ENCODE results near the gene CPAMD8.

CPAMD8 gene

GRCh38 chr19:17049711-17050280 is 23.2 kb upstream of the CPAMD8 start:
- no peak for DNase-seq (ENCODE audit: low read depth)
- H3K4me3 ChIP-seq (ENCODE audit: low read depth, low read length) = no peak overlapping the region
- TF ChIP-seq CTCF (IDR thresholded peaks at IDR 0.05; ENCODE audit: low read depth, low read length) (no peak), MAX (IDR thresholded peaks at IDR 0.05; ENCODE audit: low read depth, low read length) (no peak), MYC (IDR thresholded peaks at IDR 0.05; ENCODE audit: low read depth, low read length) (no peak), POLR2A (IDR thresholded peaks at IDR 0.05; ENCODE audit: extremely low read depth, insufficient read length) (no peak)

GRCh38 chr19:17048885-17049453 is 22.4 kb upstream of the CPAMD8 start:
- no peak for TF ChIP-seq MAX (IDR thresholded peaks at IDR 0.05; ENCODE audit: low read depth, low read length)
- no peak for TF ChIP-seq POLR2A (IDR thresholded peaks at IDR 0.05; ENCODE audit: extremely low read depth, insufficient read length)
- no peak for TF ChIP-seq MYC (IDR thresholded peaks at IDR 0.05; ENCODE audit: low read depth, low read length)
- TF ChIP-seq CTCF (IDR thresholded peaks at IDR 0.05; ENCODE audit: low read depth, low read length) = no peak
- H3K4me3 ChIP-seq (ENCODE audit: low read depth, low read length) = no peak overlapping the region
- no peak for DNase-seq (ENCODE audit: low read depth)

- TF ChIP-seq CTCF (IDR thresholded peaks at IDR 0.05; ENCODE audit: low read depth, low read length) = no peak
- no peak for TF ChIP-seq MAX (IDR thresholded peaks at IDR 0.05; ENCODE audit: low read depth, low read length)
- TF ChIP-seq POLR2A (IDR thresholded peaks at IDR 0.05; ENCODE audit: extremely low read depth, insufficient read length) = no peak
- no peak for TF ChIP-seq MYC (IDR thresholded peaks at IDR 0.05; ENCODE audit: low read depth, low read length)
- no peak overlapping the region for H3K4me3 ChIP-seq (ENCODE audit: low read depth, low read length)
- no peak for DNase-seq (ENCODE audit: low read depth)
Measured at GRCh38 chr19:17045907-17046502, 19.4 kb upstream of the CPAMD8 start.

GRCh38 chr19:17043744-17044143 is 17.1 kb upstream of the CPAMD8 start:
- no peak overlapping the region for H3K4me3 ChIP-seq (ENCODE audit: low read depth, low read length)
- no peak for DNase-seq (ENCODE audit: low read depth)
- no peak for TF ChIP-seq POLR2A (IDR thresholded peaks at IDR 0.05; ENCODE audit: extremely low read depth, insufficient read length)
- TF ChIP-seq MYC (IDR thresholded peaks at IDR 0.05; ENCODE audit: low read depth, low read length) = no peak
- TF ChIP-seq MAX (IDR thresholded peaks at IDR 0.05; ENCODE audit: low read depth, low read length) = no peak
- no peak for TF ChIP-seq CTCF (IDR thresholded peaks at IDR 0.05; ENCODE audit: low read depth, low read length)

GRCh38 chr19:17041976-17042375 is 15.4 kb upstream of the CPAMD8 start:
- H3K4me3 ChIP-seq (ENCODE audit: low read depth, low read length) = no peak overlapping the region
- TF ChIP-seq POLR2A (IDR thresholded peaks at IDR 0.05; ENCODE audit: extremely low read depth, insufficient read length) (no peak), MAX (IDR thresholded peaks at IDR 0.05; ENCODE audit: low read depth, low read length) (no peak), CTCF (IDR thresholded peaks at IDR 0.05; ENCODE audit: low read depth, low read length) (no peak), MYC (IDR thresholded peaks at IDR 0.05; ENCODE audit: low read depth, low read length) (no peak)
- DNase-seq (ENCODE audit: low read depth) = no peak

Measured in NB4 (cell line).